ENCODE measurements around the gene POSTN. TPM values are rescaled to one million over a fixed set of nuclear protein-coding genes. Genes with fewer than 3 reads are reported as not detected.

Gene POSTN
- total and polyA plus RNA-seq, 2 of the 8 experiments (the other 6 are each of a cell fraction or from before 2014, with no cell fraction given): 0.30 to 0.74 TPM

DNA sequence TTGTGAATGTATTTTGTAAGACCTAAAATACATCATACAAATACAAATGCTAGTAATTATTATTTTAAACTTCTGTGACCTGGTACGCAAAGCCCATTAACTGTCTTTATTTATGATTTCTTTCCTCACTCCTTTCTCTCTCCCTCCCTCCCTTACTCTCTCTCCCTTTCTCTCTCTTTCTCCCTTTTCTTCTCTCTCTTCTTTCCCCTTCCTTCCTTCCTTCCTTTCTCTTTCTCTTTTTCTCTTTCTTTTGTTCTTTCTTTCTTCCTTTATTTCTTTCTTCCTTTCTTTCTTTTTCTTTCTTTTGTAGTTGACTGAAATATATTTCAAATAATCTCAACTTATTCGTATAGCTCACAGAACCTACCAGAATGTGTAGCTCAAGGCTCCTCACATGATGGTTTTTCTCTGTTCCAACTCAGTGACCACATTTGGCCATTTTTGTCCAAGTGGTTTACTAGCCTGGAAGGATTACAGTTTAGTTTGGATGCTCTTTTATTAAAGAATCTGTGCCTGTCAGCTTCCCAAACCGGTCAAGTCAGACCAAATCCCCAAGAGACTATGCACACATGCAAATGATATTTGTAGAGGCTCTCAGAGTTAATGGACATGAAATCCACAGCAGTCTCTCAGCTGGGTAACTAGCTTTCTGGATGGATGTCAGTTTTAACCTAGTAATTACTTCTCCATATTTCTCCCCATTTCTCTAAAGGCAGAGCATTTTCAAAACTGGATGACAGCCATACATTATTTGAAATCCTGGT is 71.7 kb downstream of the POSTN start:
- TF ChIP-seq NANOG (IDR thresholded peaks at IDR 0.05; ENCODE audit: insufficient read depth, low read depth, low read length, poor library complexity, severe bottlenecking) (no peak), RFX5 (IDR thresholded peaks at IDR 0.05; ENCODE audit: borderline replicate concordance, low read depth, low read length) (no peak), CHD2 (IDR thresholded peaks at IDR 0.05; ENCODE audit: low read length) (no peak), RNF2 (IDR thresholded peaks at IDR 0.05; ENCODE audit: borderline replicate concordance, low read depth, low read length, missing control alignments, poor library complexity, severe bottlenecking) (no peak), EP300 (IDR thresholded peaks at IDR 0.05; ENCODE audit: borderline replicate concordance in 1 of 2, low read depth in 2 of 2, low read length in 2 of 2) (no peak), CBX8 (IDR thresholded peaks at IDR 0.05; ENCODE audit: borderline replicate concordance, low read depth, low read length) (no peak), ZNF274 (IDR thresholded peaks at IDR 0.05; ENCODE audit: borderline replicate concordance, extremely low read depth, low read length) (no peak), TBP (IDR thresholded peaks at IDR 0.05; ENCODE audit: low read depth, low read length) (no peak), FOSL1 (IDR thresholded peaks at IDR 0.05; ENCODE audit: insufficient read depth, low read depth, low read length) (no peak)
- TF ChIP-seq, protein P1, sequence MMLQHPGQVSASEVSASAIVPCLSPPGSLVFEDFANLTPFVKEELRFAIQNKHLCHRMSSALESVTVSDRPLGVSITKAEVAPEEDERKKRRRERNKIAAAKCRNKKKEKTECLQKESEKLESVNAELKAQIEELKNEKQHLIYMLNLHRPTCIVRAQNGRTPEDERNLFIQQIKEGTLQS (IDR thresholded peaks at IDR 0.05; ENCODE audit: insufficient read depth, low read depth, low read length): no peak
- FAIRE-seq: no peak
- no peak overlapping the region for H3K4me3 ChIP-seq (ENCODE audit: extremely low read depth in 1 of 4, insufficient read depth in 2 of 4, low read depth in 3 of 4, low read length in 4 of 4)
- H3K36me3 ChIP-seq (ENCODE audit: control insufficient read depth in 2 of 4, insufficient read depth in 4 of 4, low read length in 3 of 4): no peaks in the 10 kb centered on the region
- no peaks in the 10 kb centered on the region for H3K23me2 ChIP-seq (ENCODE audit: low read depth, low read length)
- H3K4me2 ChIP-seq (ENCODE audit: insufficient read depth in 1 of 2, low read depth in 2 of 2, low read length in 2 of 2): no peak overlapping the region
- no peak overlapping the region for H2BK5ac ChIP-seq (ENCODE audit: low read depth, low read length)
- no peak overlapping the region for H3K23ac ChIP-seq (ENCODE audit: insufficient read length)
- no peak for DNase-seq (ENCODE audit: low read depth in 1 of 2, low spot score in 2 of 2)
- ChIA-PET POLR2A (ENCODE audit: partially characterized antibody) (no interaction called here), CTCF (ENCODE audit: partially characterized antibody) (interaction anchor here (1.6 kb wide), 1 partner anchor 10 kb away, joined by 3 read pairs; no protein-coding TSS in a partner anchor)
- no peak overlapping the region for H2BK12ac ChIP-seq (ENCODE audit: low read depth, low read length)
- H3K14ac ChIP-seq (ENCODE audit: insufficient read length): no peak overlapping the region
- H2AK5ac ChIP-seq (ENCODE audit: low read depth, low read length): no peak overlapping the region
- no peak overlapping the region for H3K18ac ChIP-seq (ENCODE audit: extremely low read depth, low read length)
- H4K91ac ChIP-seq (replicated peaks; ENCODE audit: insufficient read length, low read length): no peak overlapping the region
- no peak overlapping the region for H4K5ac ChIP-seq (ENCODE audit: insufficient read length, low read depth, low read length)
- WGBS, 2 experiments (ENCODE audit: extremely low coverage in 1 of 2, insufficient coverage in 1 of 2, insufficient read length in 1 of 2, insufficient replicate concordance in 2 of 2, low coverage in 1 of 2, low lambda C conversion rate in 2 of 2, missing lambda C conversion rate in 1 of 2): 94% methylated on average over 3 of the region's 3 CpGs; no CpG with 5 or more reads in 1 of the 2 experiments
- H3K9me3 ChIP-seq (ENCODE audit: insufficient read depth in 2 of 2, low read depth in 1 of 2, low read length in 1 of 2): no peaks in the 10 kb centered on the region
- H2BK20ac ChIP-seq (ENCODE audit: low read length): no peak overlapping the region
- no peaks in the 10 kb centered on the region for H3K79me2 ChIP-seq (ENCODE audit: control insufficient read depth in 1 of 2, insufficient read depth in 2 of 2, low read length in 2 of 2)
- no peak overlapping the region for H3K56ac ChIP-seq (replicated peaks; ENCODE audit: insufficient read length, low read depth, low read length)
- no peak overlapping the region for H3K27ac ChIP-seq (ENCODE audit: low read depth, low read length)
- H4K20me1 ChIP-seq (replicated peaks in 1 of 2; ENCODE audit: control insufficient read depth in 1 of 2, insufficient read depth in 2 of 2, low read length in 2 of 2): no peaks in the 10 kb centered on the region
- H3K4me1 ChIP-seq (replicated peaks in 1 of 4; ENCODE audit: control insufficient read depth in 3 of 4, insufficient read depth in 4 of 4, low read length in 3 of 4): no peaks in the 10 kb centered on the region
- H3K27me3 ChIP-seq (replicated peaks in 1 of 4; ENCODE audit: control insufficient read depth in 3 of 4, extremely low read depth in 1 of 4, insufficient read depth in 3 of 4, low read length in 3 of 4): no peaks in the 10 kb centered on the region
- H3K4ac ChIP-seq (replicated peaks; ENCODE audit: insufficient read length, low read depth, low read length): no peak overlapping the region
- no peak overlapping the region for H2BK120ac ChIP-seq (replicated peaks; ENCODE audit: low read depth, low read length)
- no peaks in the 10 kb centered on the region for H3K79me1 ChIP-seq (ENCODE audit: low read depth, low read length)
- H2BK15ac ChIP-seq (ENCODE audit: low read length): no peak overlapping the region
- H3K9ac ChIP-seq (replicated peaks in 1 of 4; ENCODE audit: extremely low read depth in 1 of 4, low read depth in 3 of 4, low read length in 3 of 4): no peak overlapping the region
- no peak overlapping the region for H4K8ac ChIP-seq (ENCODE audit: extremely low read depth, insufficient read depth, low read length)
- no peak overlapping the region for H2AFZ ChIP-seq (ENCODE audit: low read length)

Measured in H1 (cell line).